Measurements from ENCODE around the gene ZMAT5.

The ZMAT5 gene, protein sequence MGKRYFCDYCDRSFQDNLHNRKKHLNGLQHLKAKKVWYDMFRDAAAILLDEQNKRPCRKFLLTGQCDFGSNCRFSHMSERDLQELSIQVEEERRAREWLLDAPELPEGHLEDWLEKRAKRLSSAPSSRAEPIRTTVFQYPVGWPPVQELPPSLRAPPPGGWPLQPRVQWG

DNA sequence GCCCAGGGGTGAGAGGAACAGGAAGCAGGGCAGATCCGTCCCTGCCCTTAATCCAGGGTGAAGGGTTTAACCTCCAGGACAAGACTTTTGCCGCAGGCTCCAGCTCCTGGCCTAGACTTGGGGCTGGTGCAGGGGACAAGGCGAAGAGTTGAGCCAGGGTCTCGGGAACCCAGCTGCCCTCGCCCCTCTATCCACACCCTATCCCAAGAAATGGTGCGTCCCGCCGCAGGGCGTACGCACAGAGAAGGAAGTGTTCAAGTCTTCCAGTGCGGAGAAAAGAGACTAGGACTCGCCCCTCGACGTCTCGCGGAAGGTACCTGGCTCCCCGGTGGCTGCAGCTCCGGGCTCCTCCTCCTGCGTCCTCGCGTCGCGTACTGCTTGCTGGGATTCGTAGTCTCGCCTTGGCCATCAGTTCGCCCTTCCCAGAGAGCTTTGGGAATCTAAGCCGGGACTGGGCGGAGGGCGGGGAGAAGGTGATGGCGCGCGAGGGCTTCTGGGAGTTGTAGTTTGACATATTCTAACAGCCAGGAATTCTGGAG lies at the start of gene ZMAT5:
TSS of gene ZMAT5 (minus strand) at position 376 of the 539 bp plus-strand sequence. CDS start 18,463 bp downstream, outside the sequence.
- H3K27ac ChIP-seq, result peak within 1 kb of the TSS; percentile 84 to 96 (median 90)
- peaks cover 35 to 48% (median 40%) of the 10 kb centered on the region in 10 experiments for H3K4me1 ChIP-seq
- no peak for TF ChIP-seq Cebpa-rat (IDR thresholded peaks at IDR 0.05)
- H3K9ac ChIP-seq, result peak within 1 kb of the TSS; percentile 84 to 94 (median 90)
- no peaks in the 10 kb centered on the region for H3K27me3 ChIP-seq
- H3K9me3 ChIP-seq (replicated peaks in 1 of 11), result no peaks in the 10 kb centered on the region
- H3K4me2 ChIP-seq, result peak within 1 kb of the TSS; percentile 79 to 95 (median 92)
- peaks cover 23 to 36% (median 28%) of the 10 kb centered on the region in 11 experiments for H3K36me3 ChIP-seq
- H3K4me3 ChIP-seq, result peak within 1 kb of the TSS; percentile 77 to 93 (median 84)
- H4K20me1 ChIP-seq, result peaks cover 0 to 24% (median 0%) of the 10 kb centered on the region in 11 experiments; a peak in 4 of 22 replicates

DNA sequence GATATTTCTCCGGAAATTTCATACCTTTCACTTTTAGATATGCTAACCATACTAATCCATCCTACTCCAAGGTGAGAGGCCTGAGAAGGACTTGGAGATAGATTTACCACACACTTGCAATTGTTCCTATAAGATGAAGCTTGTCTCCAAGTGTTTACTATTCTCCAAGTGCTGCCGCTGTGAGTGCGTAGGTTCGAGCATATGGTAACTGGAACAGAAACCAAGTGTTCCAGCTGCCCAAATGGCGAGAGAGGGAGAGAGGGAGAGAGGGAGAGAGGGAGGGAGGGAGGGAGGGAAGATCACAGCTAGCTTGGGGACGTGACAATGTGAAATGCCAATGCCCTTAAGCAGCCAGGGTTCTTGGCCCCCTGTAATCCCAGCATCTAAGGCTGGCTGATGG lies 49.7 kb upstream of the ZMAT5 start:
- H3K9me3 ChIP-seq (replicated peaks in 1 of 11), result no peaks in the 10 kb centered on the region
- H3K4me2 ChIP-seq, result no peak overlapping the region
- H3K4me3 ChIP-seq, result no peak overlapping the region
- peaks cover 0 to 18% (median 8%) of the 10 kb centered on the region in 10 experiments; a peak in 13 of 20 replicates for H3K4me1 ChIP-seq
- H3K9ac ChIP-seq, result no peak overlapping the region
- peaks cover 0 to 9% (median 0%) of the 10 kb centered on the region in 11 experiments; a peak in 2 of 22 replicates for H4K20me1 ChIP-seq
- H3K27ac ChIP-seq, result no peak overlapping the region
- no peak for TF ChIP-seq Cebpa-rat (IDR thresholded peaks at IDR 0.05)
- H3K36me3 ChIP-seq, result peaks cover 80 to 99% (median 96%) of the 10 kb centered on the region in 11 experiments
- H3K27me3 ChIP-seq, result no peaks in the 10 kb centered on the region

DNA sequence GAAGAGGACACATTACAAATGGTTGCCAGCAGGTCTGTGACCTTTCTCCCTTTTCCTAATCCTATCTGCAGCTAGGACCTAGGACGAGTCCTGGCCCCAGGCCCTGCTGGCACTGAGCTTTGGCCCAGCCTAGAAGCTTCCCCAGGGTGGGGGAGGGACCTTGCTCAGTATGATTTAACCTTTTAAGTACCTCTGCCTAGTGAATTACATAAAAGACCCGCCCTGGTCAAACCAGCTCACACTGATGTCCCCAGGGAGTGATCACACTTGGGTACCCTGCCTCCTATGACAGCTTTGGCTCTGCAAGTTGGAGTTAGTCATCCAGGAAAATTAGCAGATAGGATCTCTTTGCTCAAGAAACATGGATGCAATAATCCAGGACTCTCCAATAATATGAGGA lies 49.3 kb upstream of the ZMAT5 start:
- H3K4me3 ChIP-seq, result no peak overlapping the region
- TF ChIP-seq Cebpa-rat (IDR thresholded peaks at IDR 0.05), result no peak
- H4K20me1 ChIP-seq, result peaks cover 0 to 6% (median 0%) of the 10 kb centered on the region in 11 experiments; a peak in 2 of 22 replicates
- peaks cover 0 to 14% (median 3%) of the 10 kb centered on the region in 10 experiments; a peak in 11 of 20 replicates for H3K4me1 ChIP-seq
- no peak overlapping the region for H3K9ac ChIP-seq
- H3K36me3 ChIP-seq, result peaks cover 84 to 99% (median 96%) of the 10 kb centered on the region in 11 experiments
- H3K9me3 ChIP-seq (replicated peaks in 1 of 11), result no peaks in the 10 kb centered on the region
- no peaks in the 10 kb centered on the region for H3K27me3 ChIP-seq
- no peak overlapping the region for H3K27ac ChIP-seq
- H3K4me2 ChIP-seq, result no peak overlapping the region

DNA sequence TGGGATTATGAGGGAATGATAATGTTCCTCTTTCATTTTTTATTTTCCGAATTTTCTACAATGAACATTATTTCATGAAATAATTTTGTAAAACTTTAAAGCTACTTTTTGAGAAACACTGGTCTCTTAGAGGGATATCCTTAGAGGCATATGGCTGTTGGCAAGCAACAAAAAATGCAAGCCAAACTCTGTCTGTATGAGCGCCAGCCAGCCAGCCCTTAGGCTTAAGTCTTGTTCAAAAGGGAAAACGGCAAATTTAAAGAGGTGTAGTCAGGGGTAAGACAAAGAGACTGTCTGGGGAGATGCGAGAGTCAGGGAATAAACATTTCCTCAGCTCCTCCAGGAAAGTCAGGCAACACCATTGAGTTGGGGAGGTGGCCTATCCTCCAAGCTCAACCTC lies 48.8 kb upstream of the ZMAT5 start:
- Histone ChIP-seq H3K27me3 (no peaks in the 10 kb centered on the region), H3K36me3 (peaks cover 90 to 100% (median 99%) of the 10 kb centered on the region in 11 experiments), H3K4me1 (peaks cover 0 to 9% (median 0%) of the 10 kb centered on the region in 10 experiments; a peak in 7 of 20 replicates), H3K4me2 (no peak overlapping the region), H3K4me3 (no peak overlapping the region), H3K9me3 (replicated peaks in 1 of 11) (no peaks in the 10 kb centered on the region), H4K20me1 (0 out of 22 replicates have a peak, but pooled peaks cover 0 to 6% (median 0%) of the 10 kb centered on the region in 11 experiments), H3K9ac (no peak overlapping the region), H3K27ac (no peak overlapping the region)
- TF ChIP-seq Cebpa-rat (IDR thresholded peaks at IDR 0.05), result no peak

DNA sequence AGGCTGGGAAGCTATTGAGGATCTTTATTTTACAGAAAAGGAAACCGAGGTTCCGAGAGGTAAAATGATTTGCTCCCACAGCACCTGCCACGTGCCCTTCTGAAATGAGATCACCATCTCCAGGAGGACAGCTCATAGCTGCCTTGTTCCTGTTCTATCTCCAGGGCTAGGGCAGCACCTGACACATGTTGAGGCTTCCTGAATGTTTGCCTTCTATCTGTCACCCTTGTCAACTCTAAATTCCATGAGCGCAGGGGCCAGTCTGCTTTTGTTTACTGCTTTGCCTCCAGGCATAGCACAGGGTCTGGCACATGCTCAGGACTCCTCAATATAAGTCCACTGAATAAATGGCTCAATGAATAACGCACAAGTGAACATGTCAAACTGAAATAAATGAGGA lies 47.2 kb upstream of the ZMAT5 start:
- Histone ChIP-seq H3K9ac (no peak overlapping the region), H3K9me3 (replicated peaks in 1 of 11) (no peaks in the 10 kb centered on the region), H3K27ac (no peak overlapping the region), H3K27me3 (no peaks in the 10 kb centered on the region), H3K4me2 (no peak overlapping the region), H3K4me1 (no peaks in the 10 kb centered on the region), H3K36me3 (peaks cover 94 to 99% (median 98%) of the 10 kb centered on the region in 11 experiments), H4K20me1 (0 out of 22 replicates have a peak, but pooled peaks cover 0 to 6% (median 0%) of the 10 kb centered on the region in 11 experiments), H3K4me3 (no peak overlapping the region)
- no peak for TF ChIP-seq Cebpa-rat (IDR thresholded peaks at IDR 0.05)

DNA sequence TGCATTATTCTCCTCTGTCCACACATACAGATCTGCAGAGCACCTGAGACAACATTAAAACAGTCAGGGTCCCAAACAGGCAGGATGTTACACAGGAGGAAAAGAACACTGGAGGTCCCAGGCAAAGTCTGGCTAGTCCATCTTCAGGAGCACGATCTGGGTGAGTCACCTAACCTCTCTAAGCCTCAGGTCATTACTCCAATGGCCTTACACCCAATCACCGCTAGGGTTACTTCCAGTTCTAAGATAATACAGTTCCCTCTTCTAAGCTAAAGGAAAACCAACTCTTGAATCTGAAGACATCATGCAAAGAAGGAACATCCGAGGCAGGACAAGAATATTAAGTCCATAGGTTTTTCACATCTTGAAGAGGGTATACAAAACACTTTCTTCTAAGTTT lies 46.8 kb upstream of the ZMAT5 start:
- Histone ChIP-seq H3K9me3 (replicated peaks in 1 of 11) (no peaks in the 10 kb centered on the region), H3K4me1 (no peaks in the 10 kb centered on the region), H3K4me2 (no peak overlapping the region), H3K27ac (no peak overlapping the region), H3K36me3 (peaks cover 93 to 99% (median 98%) of the 10 kb centered on the region in 11 experiments), H3K27me3 (no peaks in the 10 kb centered on the region), H4K20me1 (0 out of 22 replicates have a peak, but pooled peaks cover 0 to 6% (median 0%) of the 10 kb centered on the region in 11 experiments), H3K4me3 (no peak overlapping the region), H3K9ac (no peak overlapping the region)
- TF ChIP-seq Cebpa-rat (IDR thresholded peaks at IDR 0.05), result no peak

DNA sequence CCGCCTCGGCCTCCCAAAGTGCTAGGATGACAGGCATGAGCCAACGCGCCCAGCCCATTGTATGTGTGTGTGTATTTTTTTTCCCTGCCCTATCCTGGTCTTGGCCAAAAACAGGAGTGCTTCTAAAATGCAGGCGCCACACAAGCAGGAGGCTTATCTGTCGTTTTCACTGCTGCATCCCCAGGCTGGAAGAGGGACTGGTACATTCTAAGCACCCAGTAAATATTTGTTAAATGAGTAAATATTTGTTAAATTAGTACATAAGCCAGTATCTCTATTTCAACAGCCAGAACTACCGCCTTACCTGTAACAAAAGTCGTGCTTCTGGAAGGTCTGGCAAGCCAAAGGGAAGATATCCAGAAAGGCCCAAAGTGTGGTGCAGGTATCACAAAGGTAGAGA lies 46.3 kb upstream of the ZMAT5 start:
- Histone ChIP-seq H3K9ac (no peak overlapping the region), H3K36me3 (peaks cover 94 to 99% (median 98%) of the 10 kb centered on the region in 11 experiments), H3K4me1 (no peaks in the 10 kb centered on the region), H3K27ac (no peak overlapping the region), H3K9me3 (replicated peaks in 1 of 11) (no peaks in the 10 kb centered on the region), H3K4me3 (no peak overlapping the region), H3K4me2 (no peak overlapping the region), H4K20me1 (0 out of 22 replicates have a peak, but pooled peaks cover 0 to 6% (median 0%) of the 10 kb centered on the region in 11 experiments), H3K27me3 (no peaks in the 10 kb centered on the region)
- no peak for TF ChIP-seq Cebpa-rat (IDR thresholded peaks at IDR 0.05)

DNA sequence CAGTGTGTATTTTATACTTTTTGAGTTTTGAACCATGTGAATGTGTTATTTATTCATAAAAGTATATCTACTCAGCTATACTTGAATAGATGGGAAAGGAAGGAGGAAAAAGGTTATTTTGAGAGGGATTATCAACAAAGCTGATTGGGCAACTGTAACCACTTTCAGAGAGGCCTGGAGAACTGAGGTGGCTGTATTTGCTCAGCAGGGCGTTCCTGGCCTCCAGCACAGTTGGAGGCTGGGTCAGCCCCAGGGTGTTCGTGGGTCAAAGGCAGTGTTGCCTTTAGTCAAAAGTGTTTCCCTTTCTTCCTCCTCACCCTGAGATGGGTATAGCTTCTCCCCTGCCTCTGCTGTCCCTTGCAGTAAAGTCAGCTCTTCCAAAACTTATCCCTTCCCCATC lies 44.6 kb upstream of the ZMAT5 start:
- Histone ChIP-seq H3K4me2 (no peak overlapping the region), H3K36me3 (peaks cover 97 to 100% (median 99%) of the 10 kb centered on the region in 11 experiments), H3K9ac (no peak overlapping the region), H3K4me1 (no peaks in the 10 kb centered on the region), H3K27me3 (no peaks in the 10 kb centered on the region), H3K27ac (no peak overlapping the region), H3K4me3 (no peak overlapping the region), H3K9me3 (replicated peaks in 1 of 11) (no peaks in the 10 kb centered on the region), H4K20me1 (peaks cover 0 to 6% (median 0%) of the 10 kb centered on the region in 11 experiments; a peak in 2 of 22 replicates)
- no peak for TF ChIP-seq Cebpa-rat (IDR thresholded peaks at IDR 0.05)

DNA sequence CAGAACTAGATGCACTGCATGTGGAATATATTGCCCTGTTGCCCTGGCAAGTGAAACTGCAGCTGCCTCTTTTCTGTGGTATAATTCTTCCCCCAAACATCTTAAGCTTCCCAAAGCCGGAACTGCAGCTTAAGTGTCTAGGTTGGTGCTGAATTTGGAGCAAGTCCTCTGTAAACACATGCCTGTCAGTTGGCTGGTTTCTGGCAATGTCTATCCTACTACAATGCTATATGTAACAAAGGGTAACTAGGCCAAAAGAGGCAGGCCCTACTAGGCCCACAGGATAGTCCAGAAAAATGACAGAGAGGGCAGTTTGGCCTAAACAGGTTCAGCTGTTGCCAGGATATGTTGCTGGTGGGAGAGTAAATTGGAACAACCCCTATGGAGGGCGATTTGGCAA lies 43.4 kb upstream of the ZMAT5 start:
- peaks cover 0 to 6% (median 0%) of the 10 kb centered on the region in 11 experiments; a peak in 4 of 22 replicates for H4K20me1 ChIP-seq
- H3K27me3 ChIP-seq, result no peaks in the 10 kb centered on the region
- no peak for TF ChIP-seq Cebpa-rat (IDR thresholded peaks at IDR 0.05)
- H3K27ac ChIP-seq, result no peak overlapping the region
- H3K4me3 ChIP-seq, result no peak overlapping the region
- no peak overlapping the region for H3K9ac ChIP-seq
- H3K9me3 ChIP-seq (replicated peaks in 1 of 11), result no peaks in the 10 kb centered on the region
- no peak overlapping the region for H3K4me2 ChIP-seq
- H3K36me3 ChIP-seq, result peaks cover 97 to 100% (median 99%) of the 10 kb centered on the region in 11 experiments
- H3K4me1 ChIP-seq, result no peaks in the 10 kb centered on the region

Measured in BLaER1 treated with 17β-estradiol and CSF1 and Interleukin-3, amounts not matched to agents 10 nM and 100 nM (cell line).